Right kidney (tissue), 1 donor: Measurements from ENCODE around the gene TAF10.

Experiments
- DNase-seq: peaks from one replicate; pipeline ENCODE4 v3.0.0-alpha.2; 2016

The TAF10 gene

GRCh38 chr11:6583584-6583983 is 28.4 kb downstream of the TAF10 start:
- no peak for DNase-seq

GRCh38 chr11:6579681-6580080 is 32.3 kb downstream of the TAF10 start:
- no peak for DNase-seq

GRCh38 chr11:6578134-6578533 is 33.9 kb downstream of the TAF10 start:
- DNase-seq: no peak

GRCh38 chr11:6576471-6577373 is 35.3 kb downstream of the TAF10 start:
- DNase-seq: no peak

- DNase-seq: no peak
Observed at GRCh38 chr11:6574816-6575715, 37.0 kb downstream of the TAF10 start.

- DNase-seq: no peak
Observed at GRCh38 chr11:6572215-6572614, 39.8 kb downstream of the TAF10 start.

GRCh38 chr11:6571434-6572008 is 40.5 kb downstream of the TAF10 start:
- DNase-seq: no peak

GRCh38 chr11:6570691-6571427 is 41.2 kb downstream of the TAF10 start:
- peak; percentile 9 for DNase-seq

GRCh38 chr11:6569706-6570105 is 42.3 kb downstream of the TAF10 start:
- DNase-seq: no peak

GRCh38 chr11:6568191-6568918 is 43.7 kb downstream of the TAF10 start:
- DNase-seq: peak; percentile 14

- DNase-seq: no peak
Observed at GRCh38 chr11:6567371-6567745, 44.7 kb downstream of the TAF10 start.

- no peak for DNase-seq
Observed at GRCh38 chr11:6566704-6567370, 45.2 kb downstream of the TAF10 start.

- DNase-seq: no peak
Observed at GRCh38 chr11:6565988-6566703, 45.9 kb downstream of the TAF10 start.

GRCh38 chr11:6565325-6565724 is 46.7 kb downstream of the TAF10 start:
- DNase-seq: no peak

GRCh38 chr11:6563667-6564066 is 48.3 kb downstream of the TAF10 start:
- no peak for DNase-seq

GRCh38 chr11:6563121-6563619 is 48.8 kb downstream of the TAF10 start:
- no peak for DNase-seq

- no peak for DNase-seq
Observed at GRCh38 chr11:6561288-6561687, 50.7 kb downstream of the TAF10 start.
